H1 (cell line): Measurements from ENCODE around the gene TRPM1. TPM values are rescaled to one million over a fixed set of nuclear protein-coding genes. Genes with fewer than 3 reads are reported as not detected.

ENCODE experiments used
- CTCF ChIA-PET: fragments of 300-600 bp; sonication (Branson Sonifier 250); formaldehyde crosslinking; loops from one replicate; lab custom pipeline; 2021; ENCODE audit not compliant: partially characterized antibody; lab: Charles Lee
- POLR2A ChIA-PET: fragments of 300-600 bp; sonication (Branson Sonifier 250); formaldehyde crosslinking; loops from one replicate; lab custom pipeline; 2021; ENCODE audit warnings: inconsistent platforms; ENCODE audit not compliant: partially characterized antibody; lab: Charles Lee
- DNase-seq, 2 experiments: peaks; one replicate each; pipeline versions ENCODE4 v3.0.0 to v3.0.0-alpha.2; 2010 to 2022; ENCODE audit warnings: low spot score in 2 of 2, low read depth in 1 of 2, mixed read lengths in 1 of 2
- FAIRE-seq: peaks from 2 replicates; lab custom pipeline; 2011; peaks lifted over from hg19 to GRCh38; lab: Jason Lieb, UNC
- H2AFZ ChIP-seq: 2 replicates; pipeline ENCODE4 v1.8.1; 2012; ENCODE audit warnings: low read length, inconsistent platforms
- H2AK5ac ChIP-seq: 2 replicates; pipeline ENCODE4 v1.6.1; 2013; ENCODE audit warnings: low read depth, low read length
- H2BK120ac ChIP-seq: replicated peaks from 2 replicates; pipeline ENCODE3; 2013; ENCODE audit warnings: low read depth, low read length, inconsistent platforms
- H2BK12ac ChIP-seq: 2 replicates; pipeline ENCODE4 v1.6.1; 2013; ENCODE audit warnings: low read depth, low read length
- H2BK15ac ChIP-seq: 2 replicates; pipeline ENCODE4 v1.6.1; 2013; ENCODE audit warnings: low read length
- H2BK20ac ChIP-seq: 2 replicates; pipeline ENCODE4 v1.6.1; 2013; ENCODE audit warnings: low read length
- H2BK5ac ChIP-seq: 2 replicates; pipeline ENCODE4 v1.6.1; 2013; ENCODE audit warnings: low read depth, low read length
- H3K14ac ChIP-seq: 2 replicates; pipeline ENCODE4 v1.6.1; 2013; ENCODE audit warnings: inconsistent platforms; ENCODE audit not compliant: insufficient read length
- H3K18ac ChIP-seq: 2 replicates; pipeline ENCODE4 v1.6.1; 2013; ENCODE audit warnings: low read length; ENCODE audit errors: extremely low read depth
- H3K23ac ChIP-seq: 2 replicates; pipeline ENCODE4 v1.6.1; 2013; ENCODE audit warnings: inconsistent platforms; ENCODE audit not compliant: insufficient read length
- H3K23me2 ChIP-seq: 2 replicates; pipeline ENCODE4 v1.6.1; 2013; ENCODE audit warnings: low read depth, low read length
- H3K27ac ChIP-seq: 2 replicates; pipeline ENCODE4 v1.6.1; 2011; ENCODE audit warnings: low read depth, low read length, inconsistent platforms
- H3K27me3 ChIP-seq, 4 experiments: replicated peaks in 1 of 4; 1 replicate in 1 of 4; 2 replicates in 3 of 4; pipeline versions ENCODE4 v1.6.1 to v1.8.1; 2011 to 2013; ENCODE audit warnings: low read length in 3 of 4, mild to moderate bottlenecking in 3 of 4, inconsistent platforms in 2 of 4, mixed read lengths in 2 of 4, moderate library complexity in 1 of 4; ENCODE audit not compliant: control insufficient read depth in 3 of 4, insufficient read depth in 3 of 4; ENCODE audit errors: extremely low read depth in 1 of 4
- H3K36me3 ChIP-seq, 4 experiments: 2 replicates each; pipeline versions ENCODE4 v1.6.1 to v1.8.1; 2011 to 2013; ENCODE audit warnings: mild to moderate bottlenecking in 4 of 4, low read length in 3 of 4, moderate library complexity in 2 of 4, control low read depth in 1 of 4, inconsistent platforms in 1 of 4; ENCODE audit not compliant: insufficient read depth in 4 of 4, control insufficient read depth in 2 of 4
- H3K4ac ChIP-seq: replicated peaks from 2 replicates; pipeline ENCODE3; 2013; ENCODE audit warnings: low read length, low read depth, mixed read lengths, inconsistent platforms; ENCODE audit not compliant: insufficient read length
- H3K4me1 ChIP-seq, 4 experiments: replicated peaks in 1 of 4; 1 replicate in 1 of 4; 2 replicates in 3 of 4; pipeline versions ENCODE4 v1.6.1 to v1.8.1; 2011 to 2013; ENCODE audit warnings: low read length in 3 of 4, inconsistent platforms in 2 of 4, mixed read lengths in 1 of 4; ENCODE audit not compliant: insufficient read depth in 4 of 4, control insufficient read depth in 3 of 4
- H3K4me2 ChIP-seq, 2 experiments: 2 replicates each; pipeline versions ENCODE4 v1.6.1 to v1.8.1; 2011 to 2013; ENCODE audit warnings: low read depth in 2 of 2, low read length in 2 of 2, control low read depth in 1 of 2, inconsistent platforms in 1 of 2, mild to moderate bottlenecking in 1 of 2; ENCODE audit not compliant: insufficient read depth in 1 of 2
- H3K4me3 ChIP-seq, 4 experiments: fragments of 200-600, 300-600 bp in 1 of 4; sonication (generic), shearing (Covaris generic), sonication (Bioruptor Twin) in 1 of 4; 2 replicates each; pipeline versions ENCODE4 v1.5.1 to v1.8.1; 2011 to 2016; ENCODE audit warnings: low read length in 4 of 4, low read depth in 3 of 4, control low read depth in 2 of 4, inconsistent platforms in 2 of 4, mild to moderate bottlenecking in 2 of 4, mixed read lengths in 1 of 4, moderate library complexity in 1 of 4; ENCODE audit not compliant: insufficient read depth in 2 of 4; ENCODE audit errors: extremely low read depth in 1 of 4
- H3K56ac ChIP-seq: replicated peaks from 2 replicates; pipeline ENCODE3; 2013; ENCODE audit warnings: low read depth, mild to moderate bottlenecking, mixed read lengths, low read length, inconsistent platforms; ENCODE audit not compliant: insufficient read length
- H3K79me1 ChIP-seq: 2 replicates; pipeline ENCODE4 v1.6.1; 2013; ENCODE audit warnings: low read depth, low read length, control low read depth
- H3K79me2 ChIP-seq, 2 experiments: 2 replicates each; pipeline versions ENCODE4 v1.6.1 to v1.8.1; 2012 to 2013; ENCODE audit warnings: low read length in 2 of 2, mild to moderate bottlenecking in 2 of 2, inconsistent platforms in 1 of 2; ENCODE audit not compliant: insufficient read depth in 2 of 2, control insufficient read depth in 1 of 2
- H3K9ac ChIP-seq, 4 experiments: replicated peaks in 1 of 4; 1 replicate in 1 of 4; 2 replicates in 3 of 4; pipeline versions ENCODE4 v1.6.1 to v1.8.1; 2011 to 2013; ENCODE audit warnings: low read depth in 3 of 4, low read length in 3 of 4, control low read depth in 2 of 4, mild to moderate bottlenecking in 2 of 4, moderate library complexity in 2 of 4, inconsistent platforms in 1 of 4; ENCODE audit errors: extremely low read depth in 1 of 4
- H3K9me3 ChIP-seq, 2 experiments: 2 replicates each; pipeline versions ENCODE4 v1.6.1 to v1.8.1; 2012 to 2013; ENCODE audit warnings: mild to moderate bottlenecking in 2 of 2, moderate library complexity in 2 of 2, control low read depth in 1 of 2, inconsistent platforms in 1 of 2, low read depth in 1 of 2, low read length in 1 of 2, mixed read lengths in 1 of 2; ENCODE audit not compliant: insufficient read depth in 2 of 2
- H4K20me1 ChIP-seq, 2 experiments: replicated peaks in 1 of 2; 2 replicates each; pipeline versions ENCODE3 to v1.8.1; 2011 to 2013; ENCODE audit warnings: inconsistent platforms in 2 of 2, low read length in 2 of 2, mild to moderate bottlenecking in 1 of 2; ENCODE audit not compliant: insufficient read depth in 2 of 2, control insufficient read depth in 1 of 2
- H4K5ac ChIP-seq: 2 replicates; pipeline ENCODE4 v1.6.1; 2013; ENCODE audit warnings: low read length, low read depth, mixed read lengths, inconsistent platforms; ENCODE audit not compliant: insufficient read length
- H4K8ac ChIP-seq: 2 replicates; pipeline ENCODE4 v1.8.0; 2013; ENCODE audit warnings: mild to moderate bottlenecking, moderate library complexity, low read length, inconsistent platforms; ENCODE audit not compliant: insufficient read depth; ENCODE audit errors: extremely low read depth
- H4K91ac ChIP-seq: replicated peaks from 2 replicates; pipeline ENCODE3; 2013; ENCODE audit warnings: low read length, mixed read lengths, inconsistent platforms; ENCODE audit not compliant: insufficient read length
- ASH2L ChIP-seq: fragments of 200-600, 300-600 bp; sonication (generic); IDR thresholded peaks from one replicate; pipeline ENCODE4 v1.7.1; 2017; ENCODE audit warnings: low read length
- CBX5 ChIP-seq: fragments of 300-800, 300-1000 bp; sonication (generic); IDR thresholded peaks from 2 replicates; pipeline ENCODE4 v1.7.1; 2016; ENCODE audit warnings: antibody characterized with exemption, low read length, low read depth
- CHD2 ChIP-seq: IDR thresholded peaks from 2 replicates; pipeline ENCODE4 v1.6.1; 2012; ENCODE audit warnings: low read length, improper control_type of control experiment
- CTBP2 ChIP-seq: IDR thresholded peaks from 2 replicates; pipeline ENCODE4 v1.7.0; 2011; ENCODE audit warnings: borderline replicate concordance, mild to moderate bottlenecking, moderate library complexity, mixed read lengths, low read length; ENCODE audit not compliant: insufficient read depth, insufficient read length
- E2F6 ChIP-seq: IDR thresholded peaks from 2 replicates; pipeline ENCODE4 v1.6.1; 2012; ENCODE audit warnings: inconsistent platforms
- FOSL1 ChIP-seq: IDR thresholded peaks from 2 replicates; pipeline ENCODE4 v1.6.1; 2011; ENCODE audit warnings: mild to moderate bottlenecking, low read depth, low read length, moderate library complexity; ENCODE audit not compliant: insufficient read depth
- GABPA ChIP-seq: IDR thresholded peaks from 2 replicates; pipeline ENCODE4 v1.6.1; 2011; ENCODE audit warnings: mild to moderate bottlenecking, low read length, moderate library complexity, borderline replicate concordance; ENCODE audit not compliant: insufficient read depth
- MAX ChIP-seq: IDR thresholded peaks from 2 replicates; pipeline ENCODE4 v1.6.1; 2012; ENCODE audit warnings: inconsistent platforms
- PHF8 ChIP-seq: fragments of 200-600 bp; sonication (generic); conservative IDR thresholded peaks from 2 replicates; pipeline ENCODE4 v1.7.1; 2012; ENCODE audit warnings: low read depth, mild to moderate bottlenecking, inconsistent platforms, low read length, moderate library complexity
- RFX5 ChIP-seq: IDR thresholded peaks from 2 replicates; pipeline ENCODE4 v1.6.1; 2011; ENCODE audit warnings: low read depth, low read length, improper control_type of control experiment, borderline replicate concordance
- TBP ChIP-seq: IDR thresholded peaks from 2 replicates; pipeline ENCODE4 v1.6.1; 2011; ENCODE audit warnings: low read depth, low read length, improper control_type of control experiment
- WGBS, 2 experiments: shearing (Covaris generic) in 1 of 2; methylation state at CpG; one replicate each; pipeline versions ENCODE4 v1.1.6 to v1.1.7; 2013 to 2015; ENCODE audit warnings: low lambda C conversion rate in 2 of 2, mixed read lengths in 2 of 2, inconsistent platforms in 1 of 2, low coverage in 1 of 2, missing lambda C conversion rate in 1 of 2; ENCODE audit not compliant: insufficient replicate concordance in 2 of 2, insufficient coverage in 1 of 2, insufficient read length in 1 of 2; ENCODE audit errors: extremely low coverage in 1 of 2, missing lambda C conversion rate in 1 of 2; 5-methylcytosine and 5-hydroxymethylcytosine counted together
- polyA plus RNA-seq, 7 experiments: library from polyadenylated mRNA; depleted of rRNA in 3 of 7; stranded (reverse) in 5 of 7; unstranded in 2 of 7; fragments of >200 nt in 5 of 7; fragments of 200-250 nt in 2 of 7; gene quantifications; 1 replicate in 5 of 7; 2 replicates in 1 of 7; 4 replicates in 1 of 7; pipeline versions ENCODE4 v1.2.1 to v1.2.3, GENCODE V29; 2011 to 2013; ENCODE audit warnings: missing spikeins in 2 of 7, mixed read lengths in 2 of 7
- total RNA-seq: library from RNA; stranded (reverse); fragmentation: NEBNext Ultra II Directional; extraction: Animal tissue kit (Norgen Biotek cat#: 25700); gene quantifications from 2 replicates; pipeline ENCODE4 v1.2.1, GENCODE V29; 2021

TRPM1 gene
- total and polyA plus RNA-seq, 2 of the 8 experiments (the other 6 are each of a cell fraction or from before 2014, with no cell fraction given) = 0.05 TPM; not detected in 1

- Histone ChIP-seq H3K27me3 (no peaks in the 10 kb centered on the region), H3K14ac (no peak overlapping the region), H2BK20ac (peak overlapping the region; percentile 99), H4K5ac (peak overlapping the region; percentile 35), H3K23ac (no peak overlapping the region), H3K4me2 (no peak overlapping the region), H3K79me1 (no peaks in the 10 kb centered on the region), H2AFZ (peak overlapping the region; percentile 19; the same call in 1 of the 2 replicates), H3K18ac (peak overlapping the region; percentile 60), H2BK12ac (peak overlapping the region; percentile 89), H3K56ac (no peak overlapping the region), H3K27ac (no peak overlapping the region), H2AK5ac (0 out of 2 replicates have a peak overlapping the region, but pooled peaks have one; percentile 20), H2BK15ac (0 out of 2 replicates have a peak overlapping the region, but pooled peaks have one; percentile 25), H3K9ac (no peak overlapping the region), H3K4me1 (peaks cover 5 to 29% (median 23%) of the 10 kb centered on the region in 4 experiments), H3K79me2 (no peaks in the 10 kb centered on the region), H3K36me3 (no peaks in the 10 kb centered on the region), H4K20me1 (no peaks in the 10 kb centered on the region), H2BK5ac (peak overlapping the region; percentile 82; the same call in 1 of the 2 replicates), H3K23me2 (no peaks in the 10 kb centered on the region), H3K4me3 (no peak overlapping the region), H4K8ac (no peak overlapping the region), H4K91ac (peak overlapping the region; percentile 92), H3K4ac (peak overlapping the region; percentile 30), H3K9me3 (peaks cover 0 to 2% of the 10 kb centered on the region in 2 experiments; a peak in 2 of 4 replicates), H2BK120ac (peak overlapping the region; percentile 86)
- 75% methylated on average over 5 of the region's 6 CpGs; no CpG with 5 or more reads in 1 of the 2 experiments for WGBS, 2 experiments
- no peak for DNase-seq
- ChIA-PET CTCF (interaction anchor here (0.5 to 2.6 kb wide), 4 partner anchors 20 to 290 kb away, joined by 3 to 15 read pairs (median 4); no protein-coding TSS in a partner anchor), POLR2A (no interaction called here)
- no peak for FAIRE-seq
- TF ChIP-seq PHF8 (no peak), RFX5 (no peak), E2F6 (no peak), CTBP2 (no peak), TBP (no peak), CBX5 (no peak), MAX (no peak), ASH2L (no peak), CHD2 (no peak), FOSL1 (no peak), GABPA (no peak)
Measured at GRCh38 chr15:31149088-31149505, 47.6 kb upstream of the TRPM1 start.
